A549 (cell line): ENCODE measurements around the gene PRPF8. TPM values are rescaled to one million over a fixed set of nuclear protein-coding genes. Genes with fewer than 3 reads are reported as not detected.

Experiments used
- ATAC-seq, 2 experiments: fragments of 200-7000 bp in 1 of 2; fragments of >200 bp in 1 of 2; cut with Nextera tagmentation in 1 of 2; cut with Tn5 transposase in 1 of 2; 3 replicates each; pipeline versions ENCODE4 v1.8.0 to v1.9.1; 2018 to 2020; ENCODE audit warnings: mild to moderate bottlenecking in 1 of 2, moderate library complexity in 1 of 2
- CTCF ChIA-PET: fragments of 300-600 bp; sonication (Branson Sonifier 250); formaldehyde crosslinking; extraction: SDS; loops from one replicate; lab custom pipeline; 2021; ENCODE audit warnings: antibody characterized with exemption, inconsistent platforms; lab: Yijun Ruan, JAX
- POLR2A ChIA-PET: fragments of 350-600 bp; formaldehyde crosslinking; extraction: SDS; loops from one replicate; lab custom pipeline; 2021; ENCODE audit warnings: antibody characterized with exemption, inconsistent platforms; lab: Yijun Ruan, JAX
- DNase-seq, 2 experiments: peaks; one replicate each; pipeline versions ENCODE4 v3.0.0 to v3.0.0-alpha.2; 2011 to 2016; ENCODE audit warnings: low read depth in 1 of 2, low spot score in 1 of 2
- FAIRE-seq: peaks from 2 replicates; lab custom pipeline; 2011; peaks lifted over from hg19 to GRCh38; lab: Jason Lieb, UNC
- H3K27ac ChIP-seq, 2 experiments: fragments of >200 bp; sonication (Bioruptor Twin); formaldehyde crosslinking; 3 replicates each; pipeline ENCODE4 v1.5.1; 2016 to 2017
- H3K4me1 ChIP-seq: fragments of >200 bp; sonication (Bioruptor Twin); formaldehyde crosslinking; 3 replicates; pipeline ENCODE4 v1.6.1; 2016
- H3K4me2 ChIP-seq: fragments of >200 bp; sonication (Bioruptor Twin); formaldehyde crosslinking; 3 replicates; pipeline ENCODE4 v1.6.1; 2016
- H3K4me3 ChIP-seq: fragments of >200 bp; sonication (Bioruptor Twin); formaldehyde crosslinking; 3 replicates; pipeline ENCODE4 v1.5.1; 2016
- H3K9me3 ChIP-seq: fragments of >200 bp; sonication (Bioruptor Twin); formaldehyde crosslinking; 3 replicates; pipeline ENCODE4 v1.6.1; 2016
- CBX2 ChIP-seq: fragments of 200-600 bp; sonication (generic); IDR thresholded peaks from 2 replicates; pipeline ENCODE4 v1.6.1; 2016; ENCODE audit warnings: low read depth, mild to moderate bottlenecking, borderline replicate concordance
- CHD2 ChIP-seq: fragments of 150-350 bp; IDR thresholded peaks from 2 replicates; pipeline ENCODE4 v1.6.1; 2014; ENCODE audit warnings: low read length; ENCODE audit not compliant: partially characterized antibody
- CHD4 ChIP-seq: fragments of 200-600 bp; sonication (generic); IDR thresholded peaks from 2 replicates; pipeline ENCODE4 v1.6.1; 2016; ENCODE audit warnings: antibody characterized with exemption, mild to moderate bottlenecking, borderline replicate concordance
- EHF ChIP-seq: fragments of 250-450 bp; sonication (Bioruptor Pico); IDR thresholded peaks from 2 replicates; pipeline ENCODE4 v1.5.0; 2020; ENCODE audit warnings: mild to moderate bottlenecking
- EHMT2 ChIP-seq: fragments of 200-600 bp; sonication (generic); IDR thresholded peaks from 2 replicates; pipeline ENCODE4 v1.6.1; 2016; ENCODE audit warnings: antibody characterized with exemption, low read depth, mild to moderate bottlenecking, moderate library complexity
- FOSB ChIP-seq: fragments of 250-450 bp; sonication (Bioruptor Pico); IDR thresholded peaks from 2 replicates; pipeline ENCODE4 v1.5.0; 2020; ENCODE audit warnings: mild to moderate bottlenecking, moderate library complexity
- FOXS1 ChIP-seq: fragments of 250-450 bp; sonication (Bioruptor Pico); IDR thresholded peaks from 2 replicates; pipeline ENCODE4 v1.5.0; 2020; ENCODE audit warnings: mild to moderate bottlenecking, moderate library complexity
- GATA3 ChIP-seq: IDR thresholded peaks from 2 replicates; pipeline ENCODE4 v1.6.1; 2012; ENCODE audit warnings: borderline replicate concordance
- HEYL ChIP-seq: fragments of 250-450 bp; sonication (Bioruptor Pico); IDR thresholded peaks from 2 replicates; pipeline ENCODE4 v1.8.0; 2021; ENCODE audit warnings: mild to moderate bottlenecking, moderate library complexity
- HOXA7 ChIP-seq: fragments of 250-450 bp; sonication (Bioruptor Pico); IDR thresholded peaks from 2 replicates; pipeline ENCODE4 v1.5.0; 2020; ENCODE audit warnings: mild to moderate bottlenecking, moderate library complexity
- HOXB5 ChIP-seq: fragments of 250-450 bp; sonication (Bioruptor Pico); IDR thresholded peaks from 2 replicates; pipeline ENCODE4 v1.5.0; 2020; ENCODE audit warnings: mild to moderate bottlenecking, moderate library complexity
- JUN ChIP-seq, 2 experiments: fragments of >200 bp; sonication (Bioruptor Twin); formaldehyde crosslinking; IDR thresholded peaks; 2 replicates in 1 of 2; 3 replicates in 1 of 2; pipeline ENCODE4 v1.6.1; 2016 to 2017
- KDM5A ChIP-seq: fragments of 200-600 bp; sonication (generic); IDR thresholded peaks from 2 replicates; pipeline ENCODE4 v1.6.1; 2016; ENCODE audit warnings: antibody characterized with exemption, mild to moderate bottlenecking
- MAZ ChIP-seq: fragments of 150-350 bp; IDR thresholded peaks from 2 replicates; pipeline ENCODE4 v1.6.1; 2014; ENCODE audit warnings: antibody characterized with exemption, low read depth, low read length, borderline replicate concordance
- MYC ChIP-seq: IDR thresholded peaks from 2 replicates; pipeline ENCODE4 v1.6.1; 2012; ENCODE audit warnings: mild to moderate bottlenecking, inconsistent platforms, low read length, improper control_type of control experiment, borderline replicate concordance
- NPAS2 ChIP-seq: fragments of 250-450 bp; sonication (Bioruptor Pico); IDR thresholded peaks from 2 replicates; pipeline ENCODE4 v1.8.0; 2022; ENCODE audit warnings: mild to moderate bottlenecking, moderate library complexity, borderline replicate concordance
- RAD21 ChIP-seq, 2 experiments: fragments of >200 bp in 1 of 2; sonication (Bioruptor Twin) in 1 of 2; formaldehyde crosslinking in 1 of 2; IDR thresholded peaks in 1 of 2; conservative IDR thresholded peaks in 1 of 2; 2 replicates in 1 of 2; 3 replicates in 1 of 2; pipeline ENCODE4 v1.6.1; 2012 to 2018; ENCODE audit warnings: inconsistent platforms in 1 of 2
- RARB ChIP-seq: fragments of 250-450 bp; sonication (Bioruptor Pico); IDR thresholded peaks from 2 replicates; pipeline ENCODE4 v1.8.0; 2021; ENCODE audit warnings: mild to moderate bottlenecking, moderate library complexity
- RCOR1 ChIP-seq: fragments of 150-350 bp; IDR thresholded peaks from 2 replicates; pipeline ENCODE4 v1.6.1; 2014; ENCODE audit warnings: antibody characterized with exemption, low read length, low read depth
- RNF2 ChIP-seq: fragments of 200-600 bp; sonication (generic); IDR thresholded peaks from 2 replicates; pipeline ENCODE4 v1.6.1; 2016; ENCODE audit warnings: low read depth, mild to moderate bottlenecking, antibody characterized with exemption, moderate library complexity, borderline replicate concordance
- SREBF2 ChIP-seq: fragments of 450-650 bp; IDR thresholded peaks from 2 replicates; pipeline ENCODE4 v1.6.1; 2014; ENCODE audit warnings: mild to moderate bottlenecking, moderate library complexity
- TP53 ChIP-seq: fragments of 250-450 bp; sonication (Bioruptor Pico); IDR thresholded peaks from 2 replicates; pipeline ENCODE4 v1.5.0; 2021; ENCODE audit warnings: mild to moderate bottlenecking, moderate library complexity
- ZFP36 ChIP-seq: fragments of 450-650 bp; IDR thresholded peaks from 2 replicates; pipeline ENCODE4 v1.6.1; 2014; ENCODE audit warnings: borderline replicate concordance; ENCODE audit not compliant: partially characterized antibody
- ZSCAN20 ChIP-seq: fragments of 250-450 bp; sonication (Bioruptor Pico); IDR thresholded peaks from 2 replicates; pipeline ENCODE4 v1.8.0; 2022; ENCODE audit warnings: mild to moderate bottlenecking, moderate library complexity
- WGBS: methylation state at CpG from one replicate; pipeline ENCODE4 v1.1.6; 2017; ENCODE audit errors: missing lambda C conversion rate; 5-methylcytosine and 5-hydroxymethylcytosine counted together
- polyA plus RNA-seq, 4 experiments: library from polyadenylated mRNA; depleted of rRNA in 3 of 4; stranded (reverse); fragments of >200 nt; fragmentation: RNase III in 1 of 4; extraction: RNeasy Plus Mini Kit Qiagen cat#74134 plus additional on column Dnase treatment in 1 of 4; gene quantifications; 2 replicates in 3 of 4; 3 replicates in 1 of 4; pipeline ENCODE4 v1.2.3, GENCODE V29; 2011 to 2017
- TF ChIP-seq, protein P1 (sequence below): IDR thresholded peaks from 2 replicates; pipeline ENCODE4 v1.6.1; 2012; ENCODE audit warnings: low read depth, borderline replicate concordance
- TF ChIP-seq, protein P2 (sequence below): IDR thresholded peaks from 2 replicates; pipeline ENCODE4 v1.6.1; 2012
- TF ChIP-seq, protein P3 (sequence below): fragments of 250-450 bp; sonication (Bioruptor Pico); IDR thresholded peaks from 2 replicates; pipeline ENCODE4 v1.5.0; 2021; ENCODE audit warnings: mild to moderate bottlenecking, moderate library complexity, borderline replicate concordance
- TF ChIP-seq, protein P4 (sequence below): fragments of >200 bp; sonication (Bioruptor Twin); formaldehyde crosslinking; IDR thresholded peaks from 2 replicates; pipeline ENCODE4 v1.6.1; 2016
- TF ChIP-seq, protein P5 (sequence below): IDR thresholded peaks from 2 replicates; pipeline ENCODE4 v1.6.1; 2012

The PRPF8 gene
- polyA plus RNA-seq, 2 of the 4 experiments (the other 2 are of a cell fraction) = 234 to 263 TPM

DNA sequence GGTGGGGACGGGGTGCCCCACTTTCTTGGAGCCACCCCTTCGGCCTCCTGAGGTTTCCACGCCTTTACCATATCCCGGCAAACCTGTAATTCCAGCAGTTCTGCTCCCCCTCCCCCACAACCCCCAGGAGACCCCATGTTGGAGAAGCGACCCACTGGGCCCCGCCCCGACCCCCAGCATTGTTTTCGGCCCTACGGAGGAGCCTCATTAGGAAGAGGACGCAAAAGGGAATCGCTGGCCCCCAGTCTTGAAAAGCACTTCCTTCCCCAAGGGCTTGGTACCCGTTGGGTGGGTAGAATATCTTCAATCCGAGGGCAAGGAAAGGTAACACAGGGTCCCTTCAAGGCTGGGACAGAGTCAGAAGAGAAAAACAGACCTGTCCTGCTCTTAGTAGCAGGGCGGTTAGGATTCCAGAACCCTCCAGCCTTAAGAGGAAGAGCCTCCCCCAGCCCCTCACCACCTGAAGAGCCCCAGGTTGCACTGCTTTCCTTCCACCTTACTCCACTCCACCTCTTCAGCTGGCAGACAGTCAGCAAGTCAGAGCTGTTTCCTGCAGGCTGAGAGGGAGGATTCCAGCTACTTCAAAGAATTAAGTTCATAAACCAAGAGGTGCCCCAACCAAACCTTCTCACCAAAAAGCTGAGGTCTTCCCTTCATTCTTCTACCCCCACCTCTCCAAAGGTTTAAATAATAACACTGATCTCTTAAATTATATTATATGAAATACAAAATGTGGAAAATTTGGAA is 26.3 kb upstream of the PRPF8 start (continued):
- TF ChIP-seq, protein P1, sequence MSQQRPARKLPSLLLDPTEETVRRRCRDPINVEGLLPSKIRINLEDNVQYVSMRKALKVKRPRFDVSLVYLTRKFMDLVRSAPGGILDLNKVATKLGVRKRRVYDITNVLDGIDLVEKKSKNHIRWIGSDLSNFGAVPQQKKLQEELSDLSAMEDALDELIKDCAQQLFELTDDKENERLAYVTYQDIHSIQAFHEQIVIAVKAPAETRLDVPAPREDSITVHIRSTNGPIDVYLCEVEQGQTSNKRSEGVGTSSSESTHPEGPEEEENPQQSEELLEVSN = 0 out of 2 replicates have a peak, but pooled peaks have one; percentile 11
- TF ChIP-seq RNF2 = no peak
- peak; percentile 56 for TF ChIP-seq FOXS1
- peak; percentile 98 for TF ChIP-seq FOSB
- no peak for TF ChIP-seq EHMT2
- TF ChIP-seq, protein P2, sequence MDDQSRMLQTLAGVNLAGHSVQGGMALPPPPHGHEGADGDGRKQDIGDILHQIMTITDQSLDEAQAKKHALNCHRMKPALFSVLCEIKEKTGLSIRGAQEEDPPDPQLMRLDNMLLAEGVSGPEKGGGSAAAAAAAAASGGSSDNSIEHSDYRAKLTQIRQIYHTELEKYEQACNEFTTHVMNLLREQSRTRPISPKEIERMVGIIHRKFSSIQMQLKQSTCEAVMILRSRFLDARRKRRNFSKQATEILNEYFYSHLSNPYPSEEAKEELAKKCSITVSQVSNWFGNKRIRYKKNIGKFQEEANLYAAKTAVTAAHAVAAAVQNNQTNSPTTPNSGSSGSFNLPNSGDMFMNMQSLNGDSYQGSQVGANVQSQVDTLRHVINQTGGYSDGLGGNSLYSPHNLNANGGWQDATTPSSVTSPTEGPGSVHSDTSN = no peak
- peak; percentile 98 for TF ChIP-seq HOXA7 (CRISPR knock-in tag)
- no peak for TF ChIP-seq RCOR1
- no peak for TF ChIP-seq HEYL (CRISPR knock-in tag)
- TF ChIP-seq ZSCAN20 (CRISPR knock-in tag) = peak; percentile 54
- TF ChIP-seq, protein P3, sequence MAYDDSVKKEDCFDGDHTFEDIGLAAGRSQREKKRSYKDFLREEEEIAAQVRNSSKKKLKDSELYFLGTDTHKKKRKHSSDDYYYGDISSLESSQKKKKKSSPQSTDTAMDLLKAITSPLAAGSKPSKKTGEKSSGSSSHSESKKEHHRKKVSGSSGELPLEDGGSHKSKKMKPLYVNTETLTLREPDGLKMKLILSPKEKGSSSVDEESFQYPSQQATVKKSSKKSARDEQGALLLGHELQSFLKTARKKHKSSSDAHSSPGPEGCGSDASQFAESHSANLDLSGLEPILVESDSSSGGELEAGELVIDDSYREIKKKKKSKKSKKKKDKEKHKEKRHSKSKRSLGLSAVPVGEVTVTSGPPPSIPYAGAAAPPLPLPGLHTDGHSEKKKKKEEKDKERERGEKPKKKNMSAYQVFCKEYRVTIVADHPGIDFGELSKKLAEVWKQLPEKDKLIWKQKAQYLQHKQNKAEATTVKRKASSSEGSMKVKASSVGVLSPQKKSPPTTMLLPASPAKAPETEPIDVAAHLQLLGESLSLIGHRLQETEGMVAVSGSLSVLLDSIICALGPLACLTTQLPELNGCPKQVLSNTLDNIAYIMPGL (CRISPR knock-in tag) = peak; percentile 72; the same call in 1 of the 2 replicates
- no peak for TF ChIP-seq SREBF2
- TF ChIP-seq EHF = peak; percentile 86; the same call in 1 of the 2 replicates
- TF ChIP-seq RAD21 (conservative IDR thresholded peaks at IDR 0.05 in 1 of 2, IDR thresholded peaks at IDR 0.05 in 1 of 2) = no peak
- TF ChIP-seq, protein P4, sequence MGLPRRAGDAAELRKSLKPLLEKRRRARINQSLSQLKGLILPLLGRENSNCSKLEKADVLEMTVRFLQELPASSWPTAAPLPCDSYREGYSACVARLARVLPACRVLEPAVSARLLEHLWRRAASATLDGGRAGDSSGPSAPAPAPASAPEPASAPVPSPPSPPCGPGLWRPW = no peak
- TF ChIP-seq HOXB5 (CRISPR knock-in tag) = peak; percentile 58

DNA sequence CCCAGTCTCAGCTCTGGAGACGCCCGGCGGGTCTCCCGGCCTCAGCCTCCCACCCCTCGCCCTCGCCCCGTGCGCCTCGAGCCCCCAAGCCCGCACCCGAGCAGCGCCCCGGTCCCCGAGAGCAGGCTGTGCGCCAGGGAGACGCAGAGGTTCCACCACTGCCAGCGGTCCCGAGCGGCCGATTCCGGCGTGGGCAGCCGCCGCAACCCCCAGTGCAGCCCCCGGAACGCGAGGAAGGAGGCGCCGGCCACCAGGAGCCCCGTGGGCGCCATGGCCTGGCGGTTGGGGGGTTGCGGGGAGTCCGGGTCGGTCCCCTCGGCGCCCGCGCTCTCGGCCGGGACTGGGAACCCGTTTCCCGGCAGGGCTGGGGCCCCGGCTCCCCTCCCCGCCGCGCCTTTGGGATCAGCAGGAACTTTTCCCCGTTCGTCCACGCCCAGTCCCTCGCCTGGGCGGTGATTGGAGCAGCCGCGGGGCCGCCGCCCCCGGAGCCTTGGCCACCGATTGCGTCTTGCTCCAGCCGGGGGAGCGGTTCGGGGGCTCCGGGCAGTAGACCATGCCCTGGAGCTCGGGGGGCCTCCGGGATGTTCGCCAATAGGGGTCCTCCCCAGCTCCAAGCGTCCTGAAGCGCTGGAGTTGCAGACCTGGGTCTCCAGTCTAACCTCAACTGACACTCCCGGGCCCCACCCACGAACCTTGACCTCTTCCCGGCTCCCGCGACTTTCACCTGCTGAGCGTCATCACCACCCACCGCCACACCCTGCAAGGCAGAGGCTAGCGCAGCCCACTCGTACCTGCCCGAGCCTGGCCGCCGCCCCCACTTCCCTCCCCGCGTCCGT is 25.5 kb upstream of the PRPF8 start, which contains the start of gene TLCD2:
Gene TLCD2, minus strand, starts transcription at position 407 of the 836 bp plus-strand sequence. Its CDS starts 135 bp downstream, at position 272.
- H3K4me2 ChIP-seq = peak within 1 kb of the TSS; percentile 88
- ChIA-PET POLR2A (no interaction called here), CTCF (interaction anchor here (1.1 to 8.4 kb wide), 7 partner anchors 10 to 62 kb away, joined by 3 to 43 read pairs (median 4); no protein-coding TSS in a partner anchor)
- peak; percentile 51 to 68 for ATAC-seq
- under 1% methylated on average over 24 of the region's 83 CpGs for WGBS
- no peaks in the 10 kb centered on the region for H3K9me3 ChIP-seq
- peaks cover 44% of the 10 kb centered on the region for H3K4me1 ChIP-seq
- peak; percentile 71 to 92 for DNase-seq
- H3K27ac ChIP-seq = peak within 1 kb of the TSS; percentile 87 to 93
- no peak for FAIRE-seq
- H3K4me3 ChIP-seq = peak within 1 kb of the TSS; percentile 78
- TF ChIP-seq RARB (CRISPR knock-in tag) (peak; percentile 96), GATA3 (peak; percentile 37; the same call in 1 of the 2 replicates), FOXS1 (no peak), RAD21 (conservative IDR thresholded peaks at IDR 0.05 in 1 of 2, IDR thresholded peaks at IDR 0.05 in 1 of 2) (no peak), MYC (no peak), CHD4 (no peak), HOXA7 (CRISPR knock-in tag) (peak; percentile 96), KDM5A (no peak), MAZ (no peak), CHD2 (peak; percentile 66), HEYL (CRISPR knock-in tag) (peak; percentile 34; the same call in 1 of the 2 replicates), CBX2 (no peak), JUN (IDR thresholded peaks at IDR 0.05) (peak; percentile 12 to 17; a peak in 3 of 5 replicates), ZFP36 (no peak), RNF2 (no peak), TP53 (peak; percentile 88; the same call in 1 of the 2 replicates), NPAS2 (CRISPR knock-in tag) (no peak)
- TF ChIP-seq, protein P5, sequence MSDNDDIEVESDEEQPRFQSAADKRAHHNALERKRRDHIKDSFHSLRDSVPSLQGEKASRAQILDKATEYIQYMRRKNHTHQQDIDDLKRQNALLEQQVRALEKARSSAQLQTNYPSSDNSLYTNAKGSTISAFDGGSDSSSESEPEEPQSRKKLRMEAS = peak; percentile 42; the same call in 1 of the 2 replicates
- TF ChIP-seq, protein P1 = 0 out of 2 replicates have a peak, but pooled peaks have one; percentile 12
- TF ChIP-seq, protein P2 = peak; percentile 83
